NCI-H146 treated with DMSO at 0.1 percent for 48 hours (cell line): ENCODE data around the gene PRG2.

Experiments
- DNase-seq: peaks from one replicate; lab custom pipeline; 2025; ENCODE audit not compliant: unreplicated experiment; lab: John Stamatoyannopoulos, UW

The PRG2 gene

DNA sequence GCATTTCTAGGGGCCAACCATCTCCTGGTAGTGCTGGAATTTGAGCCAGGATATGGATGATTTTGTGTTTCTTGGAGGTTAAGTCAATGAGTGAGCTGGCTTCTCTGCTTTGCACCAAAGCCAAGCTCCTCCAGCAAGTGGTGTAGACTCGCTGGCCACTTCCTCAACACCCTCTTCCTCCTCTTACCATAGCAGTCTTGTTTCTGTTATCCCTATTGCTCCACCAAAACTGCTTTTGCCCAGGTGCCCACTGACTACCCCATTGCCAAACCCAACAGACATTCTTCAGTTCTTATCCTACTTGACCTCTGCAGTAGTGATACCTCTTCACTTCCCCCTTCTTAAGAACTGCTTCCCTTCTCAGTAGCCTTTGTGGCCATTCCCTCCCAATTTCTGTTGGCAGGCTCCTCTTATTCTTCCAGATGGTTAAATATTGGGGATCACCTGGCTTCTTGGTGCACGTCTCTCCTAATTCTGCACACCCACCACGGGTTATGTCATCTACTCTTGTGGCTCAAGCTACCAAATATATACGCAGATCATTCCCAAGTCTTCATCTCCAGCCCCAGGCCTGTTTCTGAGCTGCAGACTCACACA lies 7.0 kb upstream of the PRG2 start:
- no peak for DNase-seq

DNA sequence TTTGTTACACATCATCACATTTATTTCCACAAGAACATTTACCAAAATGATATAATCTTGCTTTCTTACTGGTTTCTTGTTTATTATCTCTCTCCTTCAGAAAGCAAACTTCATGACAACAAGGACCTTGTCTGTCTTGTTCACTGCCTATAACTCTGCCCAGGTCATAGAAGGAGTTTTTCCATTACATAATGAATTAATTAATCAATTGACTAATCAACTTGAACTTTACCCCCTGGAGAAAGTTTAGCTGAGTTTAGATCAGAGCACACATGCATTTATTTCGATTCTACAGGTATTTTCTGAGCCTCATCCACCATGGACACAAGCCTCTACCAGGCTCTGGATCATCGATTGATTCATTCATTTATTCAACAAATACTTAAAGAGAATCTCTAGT lies 6.3 kb upstream of the PRG2 start:
- DNase-seq, result no peak

DNA sequence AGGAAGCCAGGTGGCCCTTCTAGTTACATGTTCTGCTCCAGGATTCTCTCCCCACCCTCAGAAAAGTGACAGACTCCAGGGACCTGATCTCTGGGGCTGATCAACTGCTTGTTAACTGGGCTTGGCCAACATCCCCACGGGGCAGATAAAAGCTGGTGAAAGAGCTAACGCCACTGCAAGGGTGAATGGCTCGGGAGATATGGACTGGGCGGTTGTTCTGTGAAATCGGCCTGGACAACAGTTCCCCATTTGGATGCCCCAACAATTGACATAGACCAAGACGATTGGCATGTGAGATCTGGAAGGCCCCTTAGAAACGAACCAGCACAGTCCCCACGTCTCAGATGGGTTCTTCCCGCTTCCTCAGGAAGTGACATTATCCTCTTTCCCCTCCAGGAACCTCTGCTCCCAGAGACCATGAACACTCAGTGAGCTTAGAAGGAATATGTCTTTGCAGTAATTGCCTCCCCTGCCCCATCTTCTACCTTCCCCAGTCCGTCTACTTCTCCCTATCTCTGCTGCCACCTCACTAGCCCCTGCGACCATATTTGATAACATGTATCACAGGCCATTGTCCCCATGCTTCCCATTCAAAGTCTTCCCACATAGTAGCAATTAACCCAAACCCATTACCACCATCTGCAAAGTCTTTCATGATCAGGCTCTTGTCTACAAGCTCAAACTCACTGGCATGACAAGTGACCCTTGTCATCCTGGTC lies 5.6 kb upstream of the PRG2 start:
- no peak for DNase-seq

DNA sequence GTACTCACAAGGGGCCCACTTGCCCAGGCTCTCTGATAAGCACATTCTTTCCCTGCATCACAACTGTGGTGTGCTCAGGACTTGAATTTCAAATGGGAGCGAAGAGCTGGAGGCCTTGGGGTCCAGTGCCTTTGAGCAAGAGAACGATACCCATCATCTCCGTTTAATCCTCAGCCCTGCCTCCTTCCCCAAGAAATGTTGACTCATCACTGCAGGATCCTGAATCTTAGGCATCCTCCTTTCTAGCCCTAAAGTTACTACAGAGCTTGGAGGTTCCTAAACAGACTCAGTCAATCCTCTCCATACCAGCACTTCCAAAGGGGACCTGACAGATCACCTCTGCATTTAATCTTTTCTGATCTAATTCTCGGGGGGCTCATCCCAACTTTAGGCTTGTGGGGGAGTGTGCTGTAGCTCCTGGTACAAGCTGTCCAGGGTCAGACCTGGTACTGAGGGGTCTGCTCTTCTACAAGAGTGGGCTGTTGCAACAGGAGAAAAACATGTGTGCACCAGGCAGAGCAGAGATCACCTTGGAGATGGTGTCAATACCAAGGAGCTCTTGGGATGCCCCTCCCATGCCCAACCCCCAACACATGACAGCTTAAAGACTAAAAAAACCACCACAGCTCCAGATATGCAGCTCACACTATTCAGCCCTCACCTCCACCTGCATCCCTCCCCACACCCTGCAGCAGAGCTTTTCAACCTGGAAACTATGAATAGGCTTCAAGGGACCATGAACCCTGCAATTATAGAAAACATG lies 3.9 kb upstream of the PRG2 start:
- DNase-seq, result no peak

DNA sequence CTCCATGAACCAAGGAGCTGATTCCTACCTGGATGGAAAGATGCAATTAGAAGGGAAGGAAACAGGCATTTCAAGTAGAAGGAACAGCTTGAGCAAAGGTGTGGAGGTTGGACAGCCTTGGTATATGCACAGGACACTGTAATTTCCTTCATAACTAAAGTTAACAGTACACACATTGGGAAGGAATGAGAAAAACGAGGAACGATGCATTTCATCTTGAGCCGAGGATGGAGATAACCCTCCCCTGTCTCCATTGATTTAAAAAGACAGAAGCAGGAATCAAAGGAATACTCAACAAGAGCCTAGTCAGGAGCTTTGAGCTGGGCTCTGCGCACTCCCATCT lies 2.3 kb upstream of the PRG2 start:
- DNase-seq, result no peak

DNA sequence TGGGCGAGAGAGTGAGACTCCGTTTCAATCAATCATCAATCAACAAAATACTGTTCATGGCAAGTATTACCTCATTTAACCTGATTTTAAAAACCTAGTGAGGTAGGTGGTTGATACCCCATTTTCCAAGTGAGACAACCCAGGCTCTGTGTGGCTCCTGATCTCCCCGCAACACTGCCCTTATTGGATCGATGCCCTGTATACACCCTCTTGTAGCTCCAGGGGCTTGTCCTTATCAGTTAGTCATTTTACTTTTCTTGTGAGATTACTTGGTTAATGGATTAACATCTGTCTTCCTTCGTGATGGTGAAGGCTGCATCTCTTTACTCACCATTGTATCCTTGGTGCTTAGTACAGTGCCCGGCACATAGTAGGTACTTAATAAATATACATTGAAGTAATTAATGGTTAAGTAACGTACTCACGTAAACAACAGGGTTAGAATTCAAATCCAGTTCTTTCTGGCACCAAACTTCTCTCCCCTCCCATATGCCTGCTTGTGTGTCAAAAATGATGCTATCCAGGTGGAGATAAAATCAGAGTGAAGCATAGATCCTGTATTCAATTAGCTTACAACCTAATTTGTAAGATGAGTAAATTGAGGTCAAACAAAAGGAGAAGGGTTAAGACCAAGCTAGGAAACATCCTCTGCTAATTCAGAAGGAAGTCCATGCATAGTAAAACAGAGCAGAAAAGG lies 1.8 kb upstream of the PRG2 start:
- DNase-seq, result no peak

DNA sequence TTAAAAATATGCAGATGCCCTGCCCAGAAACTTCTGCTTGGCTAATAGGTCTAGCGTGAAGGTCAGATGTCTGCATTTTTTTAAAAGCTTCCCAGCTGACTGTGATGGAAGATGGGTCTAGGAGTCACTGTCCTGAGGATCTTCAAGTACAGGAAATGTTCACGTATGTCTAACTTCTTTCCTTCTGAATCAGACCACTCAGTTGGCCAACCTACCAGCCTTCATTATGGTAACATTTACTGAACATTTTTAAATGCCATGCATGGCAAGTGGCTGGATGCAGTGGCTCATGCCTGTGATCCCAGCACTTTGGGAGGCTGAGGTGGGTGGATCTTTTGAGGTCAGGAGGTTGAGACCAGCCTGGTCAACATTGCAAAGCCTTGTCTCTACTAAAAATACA lies 1.1 kb upstream of the PRG2 start:
- no peak for DNase-seq

DNA sequence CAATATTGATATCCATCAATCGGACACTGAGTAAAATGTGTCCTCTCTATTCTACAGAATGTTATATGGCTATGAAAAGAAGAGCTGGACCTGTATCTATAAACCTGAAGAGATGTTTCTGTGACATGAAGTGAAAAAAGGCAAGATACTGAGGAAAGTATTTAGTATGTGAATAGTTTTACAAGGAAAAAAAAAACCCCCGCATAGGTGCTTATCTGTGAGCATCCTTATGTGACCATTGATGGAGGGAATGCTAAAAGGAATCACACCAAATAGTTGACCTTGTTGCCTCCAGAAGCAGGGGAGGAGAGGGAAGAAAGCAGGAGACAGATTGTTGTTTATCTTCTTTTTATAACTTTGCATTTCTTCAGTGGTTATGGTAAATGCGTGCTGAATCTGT lies 661 bp upstream of the PRG2 start:
- DNase-seq, result no peak

DNA sequence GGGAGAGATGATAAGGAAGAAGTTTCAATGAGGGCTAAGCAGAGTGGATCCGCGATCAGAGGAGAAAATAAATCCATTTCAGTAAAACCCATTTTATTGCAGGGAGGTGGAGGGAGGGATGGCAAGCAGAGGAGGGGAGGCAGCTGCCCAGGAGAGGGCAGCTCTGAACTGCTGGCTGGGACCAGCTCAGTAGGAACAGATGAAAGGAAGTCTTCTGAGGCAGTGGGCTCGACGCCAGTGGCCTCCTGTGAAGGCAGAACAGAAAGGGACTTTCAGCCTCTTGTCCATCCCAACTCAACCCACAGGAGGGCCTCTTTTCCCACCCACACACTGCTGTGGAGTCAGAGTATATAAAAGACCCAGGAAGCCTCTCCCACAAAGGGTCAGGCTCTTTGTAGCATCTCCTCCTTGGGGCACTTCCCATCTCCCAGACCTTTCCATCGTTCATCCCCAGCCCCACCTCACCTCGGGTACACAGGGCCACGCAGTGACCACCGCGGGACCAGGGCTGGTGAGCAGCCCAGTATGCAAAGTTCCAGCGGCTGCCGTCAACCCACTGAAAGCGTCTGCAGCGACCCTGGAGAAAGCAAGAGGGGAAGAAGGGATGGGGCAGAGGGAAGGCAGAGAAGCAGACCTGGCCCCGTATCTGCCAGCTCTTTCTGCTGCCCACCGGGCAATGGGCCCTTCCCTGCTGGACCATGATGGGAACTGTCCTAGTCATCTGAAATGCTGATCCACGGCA lies 3.0 kb downstream of the PRG2 start:
- DNase-seq, result no peak

DNA sequence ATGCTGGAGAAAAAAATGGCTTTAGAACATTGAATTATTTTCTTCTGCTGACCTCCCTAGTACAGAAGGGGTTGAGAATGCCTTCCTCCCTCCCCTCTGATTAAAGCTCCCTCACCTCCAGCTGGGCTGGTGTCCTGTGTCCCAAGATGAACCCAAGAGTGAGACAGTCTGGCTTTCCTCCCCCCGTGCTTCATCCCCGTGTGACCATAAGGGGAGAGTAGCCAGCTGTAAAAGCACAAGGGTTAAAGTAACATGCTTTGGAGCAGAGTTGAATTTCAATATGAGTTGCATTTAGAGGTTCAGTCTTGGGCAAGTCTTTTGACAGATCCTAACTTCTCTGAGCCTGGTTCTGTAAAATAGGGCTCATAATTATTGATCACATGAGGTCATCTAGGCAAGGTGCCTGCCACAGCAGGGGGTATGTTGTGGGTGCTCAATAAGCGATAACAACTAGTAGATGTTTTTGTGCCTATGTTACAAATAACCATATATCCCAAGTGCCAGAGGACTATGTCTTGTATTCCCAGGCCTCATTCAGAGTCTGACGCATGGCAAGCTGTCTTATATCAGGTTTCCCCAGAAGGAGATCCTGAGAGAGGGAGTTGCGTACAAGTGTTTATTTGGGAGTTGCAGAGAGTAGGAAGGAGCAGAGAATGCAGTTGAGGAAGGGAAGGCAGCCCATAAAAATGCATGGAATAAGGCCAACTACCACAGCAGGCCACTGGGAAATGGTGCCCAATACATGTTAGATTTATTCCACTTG lies 4.1 kb downstream of the PRG2 start:
- DNase-seq, result no peak

DNA sequence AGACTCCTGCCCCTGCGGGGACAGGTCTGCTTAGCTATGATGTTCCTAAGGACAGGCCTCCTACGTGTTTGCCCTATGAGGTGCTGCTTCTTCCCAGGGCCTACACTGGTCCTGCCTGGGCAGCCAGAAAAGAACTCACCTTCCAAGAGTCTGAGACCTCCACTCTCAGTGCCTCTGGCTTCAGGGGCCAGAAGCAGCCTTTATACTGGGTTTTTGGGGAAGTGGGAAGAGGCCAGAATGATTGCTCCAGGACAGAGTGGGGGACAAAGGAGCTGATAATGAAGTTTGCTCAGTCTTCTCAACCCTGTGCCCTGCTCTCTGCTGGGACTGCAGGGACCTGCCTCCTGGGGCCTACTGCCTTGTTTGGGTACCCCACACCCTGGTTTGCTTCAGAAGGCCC lies 9.5 kb downstream of the PRG2 start, which contains the start of gene PRG3:
TSS of gene PRG3 (minus strand) at position 176 of the 400 bp plus-strand sequence. CDS start 442 bp downstream, outside the sequence.
- no peak for DNase-seq

DNA sequence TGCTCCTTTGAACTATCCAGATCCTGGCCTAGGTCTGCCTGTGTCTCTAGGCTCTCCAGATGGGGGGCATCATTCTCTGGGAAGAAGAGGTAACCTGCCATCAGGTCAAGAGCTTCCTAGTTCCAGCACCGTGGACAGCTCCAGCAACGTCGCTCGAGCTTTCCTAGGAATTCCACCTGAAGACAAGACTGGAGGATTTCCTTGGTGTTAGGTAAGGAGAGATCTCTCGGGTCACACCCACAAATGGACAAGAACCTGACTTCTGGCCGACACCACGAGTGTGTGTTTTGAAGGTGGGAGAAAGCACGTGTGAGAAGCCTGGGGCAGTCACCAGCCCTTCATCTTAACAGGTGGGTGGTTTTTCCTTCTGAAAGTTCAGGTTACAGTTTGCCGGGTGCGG lies 10.7 kb downstream of the PRG2 start:
- DNase-seq, result no peak

DNA sequence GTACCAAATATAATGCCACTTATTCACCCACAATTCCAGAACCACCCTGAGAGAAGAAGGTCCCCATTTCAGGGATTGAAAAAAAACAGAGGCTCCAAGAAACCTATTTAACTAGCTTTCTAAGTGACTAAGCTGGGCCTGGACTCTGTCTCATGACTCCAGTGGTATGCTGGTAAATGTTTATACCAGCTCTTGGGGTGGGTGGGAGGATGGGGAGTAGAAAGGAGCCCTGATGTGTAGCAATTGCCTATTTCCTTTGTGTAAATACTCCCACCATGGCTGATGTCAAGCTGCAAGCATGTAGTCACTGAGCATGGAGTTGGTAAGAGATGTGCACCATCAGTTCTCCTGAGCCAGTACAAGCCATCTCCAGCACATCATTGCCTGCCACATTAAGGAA lies 12.3 kb downstream of the PRG2 start:
- DNase-seq, result no peak

DNA sequence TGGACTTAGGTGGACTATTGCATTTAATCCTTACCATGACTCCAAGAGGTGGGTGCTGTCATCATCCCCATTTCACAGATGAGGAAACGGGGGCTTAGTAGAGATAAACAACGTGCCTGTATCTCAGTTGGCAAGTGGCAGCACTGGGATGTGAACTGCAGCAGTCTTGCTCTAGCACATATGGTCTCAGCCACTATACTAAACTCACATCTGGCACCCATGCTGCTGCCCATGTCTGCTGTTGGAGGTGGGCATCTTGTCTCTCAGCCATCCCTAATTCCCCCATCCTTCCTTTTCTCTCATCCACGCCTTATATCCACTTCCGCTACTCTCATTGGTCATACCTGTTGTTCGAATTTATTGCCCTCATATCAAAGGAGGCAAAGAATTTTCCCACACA lies 13.3 kb downstream of the PRG2 start:
- no peak for DNase-seq

DNA sequence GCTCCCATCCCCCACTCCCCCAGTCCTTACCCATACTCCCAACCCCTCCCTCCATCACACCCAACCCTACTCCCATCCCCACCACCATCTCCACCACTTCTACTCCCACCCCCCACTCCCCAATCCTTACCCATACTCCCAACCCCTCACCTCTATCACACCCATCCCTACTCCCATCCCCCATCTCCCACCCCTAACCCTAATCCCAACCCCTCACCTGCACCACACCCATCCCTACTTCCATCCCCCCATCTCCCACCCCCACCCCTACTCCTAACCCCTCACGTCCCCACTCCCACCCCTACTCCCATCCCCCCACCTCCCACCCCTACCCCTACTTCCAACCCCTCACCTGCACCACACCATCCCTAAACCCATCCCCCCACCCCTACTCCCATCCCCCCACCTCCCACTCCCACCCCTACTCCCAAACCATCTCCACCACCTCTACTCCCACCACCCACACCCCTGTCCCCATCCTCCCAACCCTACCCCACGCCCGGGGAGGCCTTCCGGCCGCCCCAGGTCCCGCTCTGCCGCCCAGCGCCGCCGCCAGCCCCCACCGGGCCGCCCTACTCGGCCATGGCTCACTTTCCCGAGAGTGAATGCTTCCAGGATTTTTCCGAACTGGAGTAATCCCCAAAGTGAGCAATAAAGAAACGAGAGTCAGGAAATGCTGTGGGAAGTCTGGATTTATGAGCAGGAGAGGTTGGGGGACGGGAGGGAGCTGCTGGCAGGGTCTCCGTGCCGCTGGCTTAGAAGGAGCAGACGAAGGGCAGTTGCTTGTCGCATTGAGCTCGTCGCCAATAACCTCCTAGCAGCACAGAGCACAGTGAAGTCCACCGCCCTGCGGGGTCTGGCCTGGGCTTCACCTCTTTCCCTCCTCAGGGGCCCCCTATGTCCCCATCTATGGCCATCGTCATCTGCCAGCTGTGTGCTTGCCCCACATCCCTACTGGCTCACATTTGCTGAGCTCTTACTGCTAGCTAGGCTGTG lies 14.1 kb downstream of the PRG2 start:
- DNase-seq, result no peak

DNA sequence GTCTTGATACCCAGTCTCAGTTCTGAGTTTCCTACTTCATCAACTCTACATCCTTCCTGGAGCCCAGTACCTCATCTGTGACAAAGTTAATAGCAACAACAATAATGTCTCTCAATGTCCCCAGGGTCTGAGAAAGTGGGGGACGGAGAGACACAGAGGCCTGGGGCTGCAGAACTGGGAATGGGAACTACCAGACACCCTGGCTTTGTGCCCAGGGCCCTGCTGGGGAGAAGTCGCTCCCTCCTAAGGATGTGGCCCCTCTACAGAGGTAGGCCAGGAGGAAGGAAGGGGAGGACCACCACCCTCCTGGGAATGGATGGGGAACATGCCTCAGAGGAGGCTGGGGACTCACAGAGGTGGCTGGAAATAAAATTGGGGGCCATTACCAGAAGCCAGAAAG lies 15.0 kb downstream of the PRG2 start:
- no peak for DNase-seq

DNA sequence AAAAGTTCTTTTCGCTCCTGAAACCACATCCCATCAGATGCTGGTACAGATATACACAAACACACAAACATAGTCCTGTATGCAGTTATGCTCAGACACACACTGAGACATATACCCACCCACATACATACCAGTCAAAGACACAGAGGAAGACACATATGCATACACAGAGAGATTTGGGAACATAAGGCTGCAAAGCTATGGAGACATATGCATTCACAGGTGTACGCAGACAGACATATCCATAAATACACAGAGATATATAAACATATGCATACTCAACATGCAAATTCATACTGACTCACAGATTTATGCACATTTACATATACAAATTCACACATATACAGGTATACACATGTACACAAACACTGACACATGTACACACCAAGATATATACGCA lies 15.5 kb downstream of the PRG2 start:
- DNase-seq, result no peak

DNA sequence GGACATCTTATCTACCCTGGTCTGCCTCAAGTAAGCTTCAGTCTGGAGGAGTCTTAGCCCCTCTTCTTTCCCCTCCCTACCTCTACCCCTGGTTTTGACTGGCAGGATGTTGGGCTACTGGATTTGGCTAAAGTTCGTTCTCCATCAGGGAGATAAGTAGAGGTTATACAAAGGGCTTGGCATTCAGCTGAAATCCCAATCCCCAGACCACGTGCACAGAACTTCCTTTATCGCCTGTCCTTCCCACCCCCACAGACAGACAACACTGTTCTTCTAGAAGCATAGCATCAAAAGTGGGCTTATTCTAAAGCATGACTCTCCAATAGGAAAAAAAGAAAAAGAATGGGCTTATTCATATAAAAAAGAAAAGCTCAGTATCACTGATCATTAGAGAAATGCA lies 17.3 kb downstream of the PRG2 start:
- no peak for DNase-seq

DNA sequence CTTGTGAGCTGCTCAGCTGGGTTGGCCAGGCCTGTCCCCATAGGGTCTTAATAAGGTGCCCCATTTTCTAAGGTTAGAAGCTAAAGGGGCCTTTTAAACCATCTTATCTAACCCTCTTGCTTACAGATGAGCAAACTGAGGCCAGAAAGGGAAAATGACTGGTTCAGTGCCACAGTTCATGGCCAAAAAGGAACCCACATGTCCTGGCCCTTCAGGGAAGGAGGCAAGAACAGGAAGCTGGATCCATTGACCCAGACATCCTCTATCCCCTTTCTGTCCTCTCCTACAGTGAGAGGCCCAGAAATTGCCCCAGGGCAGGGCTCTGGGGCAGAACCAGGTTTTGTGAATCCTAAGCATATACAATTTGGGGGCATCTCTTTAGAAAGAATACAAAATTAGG lies 19.5 kb downstream of the PRG2 start:
- no peak for DNase-seq
